Erythroblast (primary cell): ENCODE measurements around the gene MMP21.

Experiments
- GATA1 ChIP-seq: IDR thresholded peaks from 2 replicates; pipeline ENCODE4 v1.6.1; 2011; ENCODE audit warnings: low read depth, mild to moderate bottlenecking, control low read depth, low read length, moderate library complexity
- POLR2A ChIP-seq: IDR thresholded peaks from 2 replicates; pipeline ENCODE4 v1.6.1; 2011; ENCODE audit warnings: mild to moderate bottlenecking, low read length

DNA sequence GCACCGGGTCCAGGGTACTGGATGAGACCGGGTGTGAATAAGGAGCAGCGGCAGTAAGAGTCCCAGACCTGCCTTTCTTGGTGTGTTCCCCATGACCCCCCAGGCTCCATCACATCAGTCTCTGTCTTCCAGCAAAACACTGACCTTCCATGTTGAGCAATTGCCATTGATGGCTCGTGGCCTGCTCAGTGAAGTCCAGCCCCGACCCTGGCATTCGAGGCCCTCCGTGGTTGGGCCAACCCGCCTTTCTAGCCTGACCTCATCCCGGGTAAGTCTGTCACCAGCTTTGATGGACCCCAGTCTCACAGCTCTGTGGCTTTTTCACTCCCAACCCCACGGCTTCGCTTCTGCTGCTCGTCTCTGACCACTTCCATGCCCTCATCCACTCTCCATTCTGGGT, 6.4 kb downstream of the MMP21 start:
- TF ChIP-seq POLR2A (no peak), GATA1 (no peak)
